Measurements from ENCODE around the gene SEC31A.

GRCh38 chr4:82868572-82868971 is 22.4 kb downstream of the SEC31A start:
- TF ChIP-seq GATA2 (IDR thresholded peaks at IDR 0.05; ENCODE audit: low read depth, low read length) (no peak), GATA3 (IDR thresholded peaks at IDR 0.05; ENCODE audit: low read depth, low read length) (no peak)
